Adrenal gland (tissue), 5 donors: Measurements from ENCODE around the gene ANKRD1.

Experiments used
- CTCF ChIP-seq, 6 experiments: fragments of 450-650 bp in 4 of 6; fragments of 200-600 bp in 2 of 6; sonication (generic) in 1 of 6; IDR thresholded peaks; 1 replicate in 5 of 6; 2 replicates in 1 of 6; pipeline versions ENCODE4 v1.5.1 to v1.8.0; 2016 to 2021; ENCODE audit warnings: antibody characterized with exemption in 6 of 6, mild to moderate bottlenecking in 2 of 6, moderate library complexity in 1 of 6
- POLR2A ChIP-seq, 2 donors: fragments of 450-650 bp; IDR thresholded peaks; one replicate each; pipeline ENCODE4 v1.6.1; 2017; ENCODE audit warnings: antibody characterized with exemption in 2 of 2, mild to moderate bottlenecking in 2 of 2, moderate library complexity in 1 of 2
- donor health status: DM: no; HTN: no; CAD: no.

- TF ChIP-seq CTCF (IDR thresholded peaks at IDR 0.05) = no peak
- no peak for TF ChIP-seq POLR2A (IDR thresholded peaks at IDR 0.05)
Measured at GRCh38 chr10:90923111-90923731, 2.3 kb upstream of the ANKRD1 start.
